Calu3 (cell line): ENCODE data around the gene METTL22. TPM values are rescaled to one million over a fixed set of nuclear protein-coding genes. Genes with fewer than 3 reads are reported as not detected.

Source experiments
- BruUV-seq: library from RNA; stranded (reverse); fragments of 400-500 nt; replicated peaks from 2 replicates; lab custom pipeline; 2021; lab: Mats Ljungman, UMichigan
- CTCF ChIA-PET: fragments of 300-600 bp; sonication (Branson Sonifier 250); formaldehyde crosslinking; loops from one replicate; lab custom pipeline; 2022; ENCODE audit warnings: antibody characterized with exemption; lab: Charles Lee
- DNase-seq: peaks from one replicate; pipeline ENCODE4 v3.0.0; 2022
- H3K27ac Mint-ChIP-seq: one replicate; pipeline ENCODE4 v1.8.0; 2022; ENCODE audit warnings: mixed read lengths; ENCODE audit not compliant: unreplicated experiment
- H3K27me3 Mint-ChIP-seq: one replicate; pipeline ENCODE4 v1.8.0; 2022; ENCODE audit warnings: mixed read lengths; ENCODE audit not compliant: unreplicated experiment
- H3K36me3 Mint-ChIP-seq: one replicate; pipeline ENCODE4 v1.8.0; 2022; ENCODE audit warnings: mild to moderate bottlenecking, moderate library complexity, mixed read lengths; ENCODE audit not compliant: insufficient read depth, unreplicated experiment
- H3K4me1 Mint-ChIP-seq: one replicate; pipeline ENCODE4 v1.8.0; 2022; ENCODE audit warnings: mild to moderate bottlenecking, low read depth, mixed read lengths; ENCODE audit not compliant: unreplicated experiment
- H3K4me3 Mint-ChIP-seq: one replicate; pipeline ENCODE4 v1.8.0; 2022; ENCODE audit warnings: mild to moderate bottlenecking, low read depth, moderate library complexity, mixed read lengths; ENCODE audit not compliant: unreplicated experiment
- H3K9me3 Mint-ChIP-seq: one replicate; pipeline ENCODE4 v1.8.0; 2022; ENCODE audit warnings: low read depth, mixed read lengths; ENCODE audit not compliant: unreplicated experiment
- CTCF ChIP-seq: fragments of 200-600 bp; IDR thresholded peaks from one replicate; pipeline ENCODE4 v1.8.0; 2022; ENCODE audit warnings: antibody characterized with exemption; ENCODE audit not compliant: unreplicated experiment
- intact Hi-C: fragments of 100-400 bp; cut with micrococcal nuclease; formaldehyde crosslinking; loops from one replicate; pipeline ENCODE4 v1.10.0; 2022; ENCODE audit not compliant: unreplicated experiment
- total RNA-seq: library from RNA; stranded (reverse); gene quantifications from 2 replicates; pipeline ENCODE4 v1.2.3, GENCODE V29; 2022

The METTL22 gene
- total RNA-seq, 1 experiment from 2014 or later = 71.7 TPM

GRCh38 chr16:8619671-8620370 lies 1.7 kb upstream of the METTL22 start:
- no peak for DNase-seq
- no peak overlapping the region for H3K4me3 Mint-ChIP-seq
- H3K4me1 Mint-ChIP-seq = peaks cover 7% of the 10 kb centered on the region
- intact Hi-C loops = no loop called here
- no peaks in the 10 kb centered on the region for H3K9me3 Mint-ChIP-seq
- H3K27me3 Mint-ChIP-seq = peaks cover 58% of the 10 kb centered on the region
- BruUV-seq = no TSS peak
- H3K27ac Mint-ChIP-seq = no peak overlapping the region
- no peak for TF ChIP-seq CTCF
- peaks cover 24% of the 10 kb centered on the region for H3K36me3 Mint-ChIP-seq
- CTCF ChIA-PET = no interaction called here

GRCh38 chr16:8620535-8620934 lies 963 bp upstream of the METTL22 start:
- TF ChIP-seq CTCF = no peak
- Mint-ChIP-seq H3K4me1 (peaks cover 9% of the 10 kb centered on the region), H3K9me3 (no peaks in the 10 kb centered on the region), H3K4me3 (peak overlapping the region; percentile 91), H3K27me3 (peaks cover 51% of the 10 kb centered on the region), H3K27ac (no peak overlapping the region), H3K36me3 (peaks cover 24% of the 10 kb centered on the region)
- no TSS peak for BruUV-seq
- no peak for DNase-seq
- intact Hi-C loops = no loop called here
- CTCF ChIA-PET = no interaction called here

DNA sequence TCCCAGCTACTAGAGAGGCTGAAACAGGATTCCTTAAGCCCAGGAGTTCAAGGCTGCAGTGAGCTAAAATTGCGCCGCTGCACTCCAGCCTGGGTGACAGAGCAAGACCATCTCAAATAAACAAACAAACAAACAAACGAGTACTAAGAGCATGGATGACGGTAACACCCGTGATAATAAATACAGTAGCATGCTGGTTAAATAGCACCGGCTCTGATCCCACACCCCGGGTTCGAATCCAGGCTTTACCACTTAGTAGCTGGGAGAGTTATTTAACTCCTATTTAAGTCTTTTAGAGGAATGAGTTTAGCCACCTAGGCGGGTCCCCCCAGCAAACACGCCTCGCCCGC lies 301 bp upstream of the METTL22 start:
- H3K4me1 Mint-ChIP-seq = peaks cover 9% of the 10 kb centered on the region
- no peaks in the 10 kb centered on the region for H3K9me3 Mint-ChIP-seq
- CTCF ChIA-PET = interaction anchor here (1.0 kb wide), 1 partner anchor 15 kb away, joined by 3 read pairs; no protein-coding TSS in a partner anchor
- peak overlapping the region; percentile 66 for H3K27ac Mint-ChIP-seq
- peaks cover 25% of the 10 kb centered on the region for H3K36me3 Mint-ChIP-seq
- no peak for DNase-seq
- no peak for TF ChIP-seq CTCF
- peaks cover 44% of the 10 kb centered on the region for H3K27me3 Mint-ChIP-seq
- peak overlapping the region; percentile 91 for H3K4me3 Mint-ChIP-seq
- BruUV-seq = no TSS peak
- intact Hi-C loops = no loop called here

GRCh38 chr16:8622315-8622656 lies 788 bp downstream of the METTL22 start:
- H3K36me3 Mint-ChIP-seq = peaks cover 36% of the 10 kb centered on the region
- H3K27ac Mint-ChIP-seq = peak overlapping the region; percentile 66
- H3K27me3 Mint-ChIP-seq = peaks cover 33% of the 10 kb centered on the region
- BruUV-seq = no TSS peak
- peaks cover 9% of the 10 kb centered on the region for H3K4me1 Mint-ChIP-seq
- H3K9me3 Mint-ChIP-seq = no peaks in the 10 kb centered on the region
- DNase-seq = no peak
- intact Hi-C loops = loop anchor here (2.0 kb wide), 1 partner anchor 55 kb away; no protein-coding TSS in a partner anchor
- no peak for TF ChIP-seq CTCF
- H3K4me3 Mint-ChIP-seq = peak overlapping the region; percentile 91
- CTCF ChIA-PET = interaction anchor here (1.0 to 1.2 kb wide), 2 partner anchors 13 to 48 kb away, joined by 3 read pairs; no protein-coding TSS in a partner anchor
